Esophagus (tissue), 2 donors: ENCODE data around the gene PTPRD. TPM values are rescaled to one million over a fixed set of nuclear protein-coding genes. Genes with fewer than 3 reads are reported as not detected.

Source experiments
- H3K27ac ChIP-seq, 2 donors: one replicate each; pipeline ENCODE4 v1.5.1; 2013; ENCODE audit warnings: low read depth in 2 of 2, mild to moderate bottlenecking in 2 of 2, inconsistent platforms in 1 of 2, low read length in 1 of 2, moderate library complexity in 1 of 2
- H3K27me3 ChIP-seq, 2 donors: one replicate each; pipeline ENCODE4 v1.6.1; 2013; ENCODE audit warnings: low read length in 2 of 2, control low read depth in 1 of 2, mild to moderate bottlenecking in 1 of 2; ENCODE audit not compliant: insufficient read depth in 2 of 2, control insufficient read depth in 1 of 2
- H3K36me3 ChIP-seq, 2 donors: one replicate each; pipeline ENCODE4 v1.6.1; 2013; ENCODE audit warnings: low read length in 1 of 2; ENCODE audit not compliant: control insufficient read depth in 2 of 2, insufficient read depth in 2 of 2
- H3K4me1 ChIP-seq, 2 donors: one replicate each; pipeline ENCODE4 v1.6.1; 2013; ENCODE audit warnings: low read length in 1 of 2; ENCODE audit not compliant: control insufficient read depth in 2 of 2, insufficient read depth in 2 of 2
- H3K4me3 ChIP-seq, 2 donors: one replicate each; pipeline ENCODE4 v1.5.1; 2013; ENCODE audit warnings: low read length in 2 of 2, mild to moderate bottlenecking in 2 of 2, low read depth in 1 of 2, moderate library complexity in 1 of 2
- H3K9me3 ChIP-seq, 2 donors: one replicate each; pipeline ENCODE4 v1.6.1; 2013; ENCODE audit warnings: mild to moderate bottlenecking in 2 of 2, low read depth in 1 of 2, low read length in 1 of 2, moderate library complexity in 1 of 2; ENCODE audit not compliant: control insufficient read depth in 2 of 2, insufficient read depth in 1 of 2
- WGBS, 2 donors: extraction: QIAGEN DNeasy Blood & Tissue Kit; methylation state at CpG; one replicate each; pipeline ENCODE4 v1.1.7; 2013; 5-methylcytosine and 5-hydroxymethylcytosine counted together
- polyA plus RNA-seq, 2 donors: library from polyadenylated mRNA; stranded (reverse); fragments of 200-250 nt; gene quantifications; one replicate each; pipeline ENCODE4 v1.2.3, GENCODE V29; 2013
- donor health status: healthy with polysubstance abuse.
- donor health status: Bipolar disorder and iron deficiency.

Gene PTPRD
- polyA plus RNA-seq, 2 donors: 0.53 to 0.60 TPM

GRCh38 chr9:8842402-8843193 is 1770.2 kb downstream of the PTPRD start:
- Histone ChIP-seq H3K27ac (no peak overlapping the region), H3K36me3 (no peaks in the 10 kb centered on the region), H3K4me1 (no peaks in the 10 kb centered on the region), H3K9me3 (no peaks in the 10 kb centered on the region), H3K4me3 (no peak overlapping the region), H3K27me3 (no peaks in the 10 kb centered on the region)
- 91 to 92% methylated on average over 5 of the region's 5 CpGs for WGBS, 2 donors

- Histone ChIP-seq H3K9me3 (no peaks in the 10 kb centered on the region), H3K4me1 (no peaks in the 10 kb centered on the region), H3K27me3 (no peaks in the 10 kb centered on the region), H3K36me3 (no peaks in the 10 kb centered on the region), H3K4me3 (no peak overlapping the region), H3K27ac (no peak overlapping the region)
- WGBS, 2 donors: 83 to 87% methylated on average over 3 of the region's 3 CpGs
Observed at GRCh38 chr9:8838136-8838535, 1774.7 kb downstream of the PTPRD start.

- Histone ChIP-seq H3K36me3 (no peaks in the 10 kb centered on the region), H3K27ac (no peak overlapping the region), H3K4me1 (no peaks in the 10 kb centered on the region), H3K9me3 (no peaks in the 10 kb centered on the region), H3K4me3 (no peak overlapping the region), H3K27me3 (no peaks in the 10 kb centered on the region)
- 78 to 84% methylated on average over 3 of the region's 3 CpGs for WGBS, 2 donors
Observed at GRCh38 chr9:8835291-8835690, 1777.5 kb downstream of the PTPRD start.

GRCh38 chr9:8832955-8833354 is 1779.8 kb downstream of the PTPRD start:
- Histone ChIP-seq H3K36me3 (no peaks in the 10 kb centered on the region), H3K27me3 (no peaks in the 10 kb centered on the region), H3K4me1 (no peaks in the 10 kb centered on the region), H3K4me3 (no peak overlapping the region), H3K9me3 (no peaks in the 10 kb centered on the region), H3K27ac (no peak overlapping the region)
- WGBS, 2 donors: 85 to 90% methylated on average over 1 of the region's 1 CpG

GRCh38 chr9:8832386-8832785 is 1780.4 kb downstream of the PTPRD start:
- 69 to 74% methylated on average over 1 of the region's 1 CpG for WGBS, 2 donors
- Histone ChIP-seq H3K36me3 (no peaks in the 10 kb centered on the region), H3K27me3 (no peaks in the 10 kb centered on the region), H3K27ac (no peak overlapping the region), H3K4me3 (no peak overlapping the region), H3K9me3 (no peaks in the 10 kb centered on the region), H3K4me1 (no peaks in the 10 kb centered on the region)

GRCh38 chr9:8831568-8831967 is 1781.2 kb downstream of the PTPRD start:
- Histone ChIP-seq H3K27ac (no peak overlapping the region), H3K36me3 (no peaks in the 10 kb centered on the region), H3K4me1 (no peaks in the 10 kb centered on the region), H3K27me3 (no peaks in the 10 kb centered on the region), H3K4me3 (no peak overlapping the region), H3K9me3 (no peaks in the 10 kb centered on the region)
- 58 to 59% methylated on average over 2 of the region's 2 CpGs for WGBS, 2 donors

- Histone ChIP-seq H3K4me1 (no peaks in the 10 kb centered on the region), H3K27ac (no peak overlapping the region), H3K27me3 (no peaks in the 10 kb centered on the region), H3K9me3 (no peaks in the 10 kb centered on the region), H3K36me3 (no peaks in the 10 kb centered on the region), H3K4me3 (no peak overlapping the region)
- WGBS, 2 donors: 84 to 86% methylated on average over 2 of the region's 2 CpGs
Observed at GRCh38 chr9:8826281-8826680, 1786.5 kb downstream of the PTPRD start.

GRCh38 chr9:8825585-8826147 is 1787.1 kb downstream of the PTPRD start:
- H3K4me3 ChIP-seq: no peak overlapping the region
- H3K27me3 ChIP-seq: no peaks in the 10 kb centered on the region
- H3K4me1 ChIP-seq: no peaks in the 10 kb centered on the region

GRCh38 chr9:8823131-8823895 is 1789.5 kb downstream of the PTPRD start:
- no peak overlapping the region for H3K4me3 ChIP-seq
- H3K9me3 ChIP-seq: no peaks in the 10 kb centered on the region
- no peaks in the 10 kb centered on the region for H3K36me3 ChIP-seq
- H3K27me3 ChIP-seq: no peaks in the 10 kb centered on the region
- no peaks in the 10 kb centered on the region for H3K4me1 ChIP-seq
- 95% methylated on average over 10 of the region's 10 CpGs for WGBS, 2 donors
- no peak overlapping the region for H3K27ac ChIP-seq

More at GRCh38 chr9:8825585-8826147, 1787.1 kb downstream of the PTPRD start:
- 47 to 77% methylated on average over 3 of the region's 3 CpGs for WGBS, 2 donors
- Histone ChIP-seq H3K27ac (no peak overlapping the region), H3K9me3 (no peaks in the 10 kb centered on the region), H3K36me3 (no peaks in the 10 kb centered on the region)
